WI38 (cell line): ENCODE measurements around the gene KCNJ5.

Source experiments
- H3K4me3 ChIP-seq: 2 replicates; pipeline ENCODE4 v1.5.1; 2011; ENCODE audit warnings: low read depth, mild to moderate bottlenecking, control low read depth, low read length
- CTCF ChIP-seq: IDR thresholded peaks from 2 replicates; pipeline ENCODE4 v1.5.1; 2012; ENCODE audit warnings: low read depth, mild to moderate bottlenecking, control low read depth, low read length

Gene KCNJ5

GRCh38 chr11:128888034-128888985 lies 2.8 kb upstream of the KCNJ5 start:
- no peak overlapping the region for H3K4me3 ChIP-seq
- TF ChIP-seq CTCF, result no peak

GRCh38 chr11:128889657-128890213 lies 1.4 kb upstream of the KCNJ5 start:
- no peak overlapping the region for H3K4me3 ChIP-seq

GRCh38 chr11:128890216-128890542 lies 977 bp upstream of the KCNJ5 start:
- peak overlapping the region; percentile 62 for H3K4me3 ChIP-seq
- no peak for TF ChIP-seq CTCF

More at GRCh38 chr11:128889657-128890213, 1.4 kb upstream of the KCNJ5 start:
- TF ChIP-seq CTCF, result no peak

GRCh38 chr11:128891913-128892398 lies 800 bp downstream of the KCNJ5 start:
- H3K4me3 ChIP-seq, result no peak overlapping the region
- no peak for TF ChIP-seq CTCF

GRCh38 chr11:128892866-128893565 lies 1.9 kb downstream of the KCNJ5 start:
- no peak for TF ChIP-seq CTCF
- no peak overlapping the region for H3K4me3 ChIP-seq

GRCh38 chr11:128893578-128894285 lies 2.6 kb downstream of the KCNJ5 start:
- no peak for TF ChIP-seq CTCF
- no peak overlapping the region for H3K4me3 ChIP-seq
